GM19324 (cell line): ENCODE results near the gene FBXO24.
"Not testable (repeated sequence)": the region's sequence is repeated elsewhere in the genome, so short reads cannot be mapped to it uniquely, and the experiment has no call there.

Source experiments
- ATAC-seq: cut with Tn5 transposase; IDR thresholded peaks from one replicate; pipeline ENCODE4 v1.9.1; 2021; ENCODE audit warnings: mild to moderate bottlenecking, moderate library complexity; ENCODE audit not compliant: unreplicated experiment, low FRiP score

FBXO24 gene

GRCh38 chr7:100555701-100556100 is 30.4 kb upstream of the FBXO24 start:
- ATAC-seq = no peak

DNA sequence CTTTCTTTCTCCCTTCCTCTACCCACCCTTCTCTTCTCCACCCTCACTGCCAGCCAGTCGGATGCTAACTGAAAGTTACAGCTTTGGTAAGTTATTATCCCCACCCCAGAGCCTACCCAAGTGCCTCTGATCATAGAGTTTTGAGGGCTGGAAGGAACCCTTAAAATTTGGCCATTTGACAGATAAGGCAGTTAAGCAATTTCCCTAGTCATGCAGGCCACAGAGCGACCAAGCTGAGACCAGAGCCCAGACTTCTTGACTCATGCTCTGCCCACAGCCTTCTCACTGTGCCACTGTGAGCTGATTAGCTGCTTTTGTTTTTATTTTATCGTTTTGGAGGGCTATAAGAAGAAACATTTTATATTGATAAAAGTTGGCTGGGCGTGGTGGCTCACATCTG is 29.6 kb upstream of the FBXO24 start:
- ATAC-seq = no peak

DNA sequence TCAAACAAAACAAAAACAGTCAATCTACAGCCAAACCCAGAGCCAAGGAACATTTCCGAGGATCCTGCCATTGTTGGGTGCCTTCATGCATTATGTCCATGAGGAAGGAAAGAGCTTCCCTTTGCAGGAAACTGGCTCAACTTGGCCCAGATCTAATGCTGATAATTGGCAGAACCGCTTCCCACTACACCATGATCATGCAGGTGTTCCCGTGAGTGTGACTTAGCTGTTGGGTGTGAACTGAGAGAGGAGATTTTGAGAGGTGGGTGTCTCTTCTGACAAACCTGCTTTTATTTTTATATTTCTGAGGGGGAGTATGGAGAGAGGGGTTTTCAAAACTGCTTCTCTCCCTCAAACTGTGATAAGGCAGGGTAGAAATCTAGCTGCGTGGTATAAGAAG is 27.0 kb upstream of the FBXO24 start:
- ATAC-seq = no peak

- no peak for ATAC-seq
Measured at GRCh38 chr7:100561491-100562194, 24.5 kb upstream of the FBXO24 start.

GRCh38 chr7:100562195-100563099 is 23.7 kb upstream of the FBXO24 start:
- no peak for ATAC-seq

DNA sequence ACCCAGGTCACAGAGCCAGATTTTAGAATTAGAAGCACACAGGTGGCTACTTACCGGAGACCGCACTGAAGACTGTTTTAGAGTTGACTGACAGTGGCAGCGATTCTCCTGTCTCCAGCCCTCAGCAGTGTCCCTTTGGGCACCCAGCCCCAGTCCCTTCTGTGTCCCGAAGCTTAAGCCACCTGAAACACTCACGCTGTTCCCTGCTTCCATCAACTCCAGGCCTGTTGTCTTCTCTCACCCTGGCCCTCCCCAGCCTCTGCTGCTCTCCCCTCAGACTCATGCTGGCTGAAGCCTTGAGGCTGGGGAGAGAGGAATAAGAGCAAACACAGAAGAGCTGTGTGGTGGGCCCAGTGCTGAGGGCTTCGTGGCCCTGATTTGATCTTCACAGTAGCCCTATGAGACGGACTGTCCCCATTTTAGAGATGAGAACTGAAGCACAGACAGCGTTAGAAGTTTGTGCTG is 23.0 kb upstream of the FBXO24 start:
- ATAC-seq = no peak

GRCh38 chr7:100563809-100564400 is 22.2 kb upstream of the FBXO24 start:
- ATAC-seq = no peak

DNA sequence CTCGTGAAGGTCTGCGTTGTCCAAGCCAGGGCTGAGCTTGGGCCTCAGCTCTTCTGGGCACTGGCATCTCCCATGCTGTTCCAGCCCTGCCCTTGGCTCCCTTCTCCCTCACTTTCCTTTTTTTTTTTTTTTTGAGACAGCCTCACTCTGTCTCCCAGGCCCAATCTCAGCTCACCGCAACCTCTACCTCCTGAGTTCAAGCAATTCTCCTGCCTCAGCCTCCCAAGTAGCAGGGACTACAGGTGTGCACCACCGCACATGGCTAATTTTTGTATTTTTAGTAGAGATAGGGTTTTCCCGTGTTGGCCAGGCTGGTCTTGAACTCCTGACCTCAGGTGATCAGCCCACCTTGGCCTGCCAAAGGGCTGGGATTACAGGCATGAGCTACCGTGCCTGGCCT is 21.7 kb upstream of the FBXO24 start:
- ATAC-seq = not testable (repeated sequence)

DNA sequence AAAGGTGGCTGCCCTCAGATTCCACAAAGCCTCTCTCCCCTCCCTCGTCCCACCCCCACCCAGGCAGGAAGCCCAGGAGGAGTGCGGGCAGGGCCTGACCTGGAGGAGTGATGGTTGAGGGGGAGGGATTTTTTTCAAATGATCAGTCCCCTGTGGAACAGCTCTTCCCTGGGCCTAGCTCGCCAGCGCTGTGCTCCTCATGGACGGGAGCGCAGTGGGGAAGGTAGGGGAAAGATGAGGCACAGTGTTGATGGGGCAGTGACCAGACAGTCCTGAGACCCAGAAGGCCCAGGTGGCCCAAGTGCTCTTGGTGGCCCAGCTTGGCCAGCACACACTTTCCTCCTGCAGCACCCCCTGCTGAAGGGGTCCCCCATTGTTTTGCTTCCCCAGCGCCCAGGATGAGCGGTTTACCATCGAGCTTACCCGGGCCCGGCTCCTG is 21.0 kb upstream of the FBXO24 start:
- ATAC-seq = no peak

GRCh38 chr7:100566018-100566531 is 20.1 kb upstream of the FBXO24 start:
- no peak for ATAC-seq

GRCh38 chr7:100567031-100567730 is 18.9 kb upstream of the FBXO24 start:
- ATAC-seq = no peak

DNA sequence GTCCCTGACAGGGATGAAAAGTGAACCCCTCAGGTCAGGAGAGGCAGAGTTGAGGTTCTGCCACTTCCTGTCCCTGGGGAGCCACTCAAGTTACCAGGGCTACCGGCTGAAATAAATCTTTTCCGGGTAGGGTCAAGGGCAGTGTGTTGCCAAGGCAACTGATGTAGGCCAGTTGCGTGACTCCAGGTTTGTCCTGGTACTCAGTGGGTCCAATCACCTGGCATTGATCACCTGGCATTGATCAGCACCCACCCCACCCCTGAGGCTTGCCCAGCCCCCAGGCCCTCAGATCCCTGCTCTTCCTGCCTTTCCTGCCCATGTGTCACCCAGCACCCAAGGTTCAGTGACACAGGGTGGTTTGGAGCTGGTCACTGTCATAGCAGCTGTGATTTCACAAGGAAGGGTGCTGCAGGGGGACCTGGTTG is 18.4 kb upstream of the FBXO24 start:
- ATAC-seq = no peak

GRCh38 chr7:100568176-100568895 is 17.8 kb upstream of the FBXO24 start:
- ATAC-seq = no peak

DNA sequence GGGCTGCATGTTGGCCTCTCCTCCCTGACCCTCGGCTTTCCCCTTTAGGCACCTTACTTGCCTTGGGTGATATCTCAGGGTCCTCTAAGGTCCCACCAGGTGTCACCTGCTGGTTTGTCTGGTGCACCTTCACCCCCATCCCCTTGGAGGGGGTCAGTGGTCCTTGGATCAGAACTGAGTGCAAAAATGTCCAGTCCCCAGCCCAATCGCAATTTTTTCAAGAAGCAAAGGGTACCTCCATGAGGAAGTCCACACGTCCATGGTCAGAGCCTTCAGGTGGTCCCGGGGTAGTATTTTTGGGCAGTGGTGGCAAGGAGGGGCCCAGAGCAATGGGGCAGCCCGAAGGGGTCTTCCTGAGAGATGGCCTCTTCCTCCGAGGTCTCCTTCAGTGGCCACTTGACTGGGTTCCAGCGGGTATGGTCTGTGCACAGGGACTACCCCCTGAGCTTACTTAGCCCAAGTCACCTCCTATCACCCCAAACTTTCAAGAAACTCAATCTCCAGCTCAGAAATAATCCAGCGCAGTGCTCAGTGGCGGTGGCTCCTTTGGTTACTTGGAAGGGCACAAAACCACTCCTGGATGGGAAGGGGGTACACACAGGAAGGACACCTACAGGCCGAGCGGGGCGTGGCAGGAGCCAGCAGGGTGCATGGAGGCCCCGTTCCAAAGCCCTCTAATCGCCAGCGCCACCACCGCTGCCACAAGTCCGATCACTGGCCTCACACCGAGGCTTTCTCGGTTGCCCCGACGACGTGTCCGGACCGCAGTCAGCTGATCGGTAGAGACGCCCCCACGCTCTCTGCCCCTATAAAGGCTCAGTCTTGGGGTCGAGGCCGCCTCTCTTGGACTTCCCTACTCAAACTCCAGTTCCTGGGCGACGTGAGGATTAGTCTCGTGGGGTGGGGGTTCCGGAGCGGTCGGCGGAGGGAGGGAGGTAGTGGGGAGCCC is 17.0 kb upstream of the FBXO24 start:
- ATAC-seq = peak; percentile 42

DNA sequence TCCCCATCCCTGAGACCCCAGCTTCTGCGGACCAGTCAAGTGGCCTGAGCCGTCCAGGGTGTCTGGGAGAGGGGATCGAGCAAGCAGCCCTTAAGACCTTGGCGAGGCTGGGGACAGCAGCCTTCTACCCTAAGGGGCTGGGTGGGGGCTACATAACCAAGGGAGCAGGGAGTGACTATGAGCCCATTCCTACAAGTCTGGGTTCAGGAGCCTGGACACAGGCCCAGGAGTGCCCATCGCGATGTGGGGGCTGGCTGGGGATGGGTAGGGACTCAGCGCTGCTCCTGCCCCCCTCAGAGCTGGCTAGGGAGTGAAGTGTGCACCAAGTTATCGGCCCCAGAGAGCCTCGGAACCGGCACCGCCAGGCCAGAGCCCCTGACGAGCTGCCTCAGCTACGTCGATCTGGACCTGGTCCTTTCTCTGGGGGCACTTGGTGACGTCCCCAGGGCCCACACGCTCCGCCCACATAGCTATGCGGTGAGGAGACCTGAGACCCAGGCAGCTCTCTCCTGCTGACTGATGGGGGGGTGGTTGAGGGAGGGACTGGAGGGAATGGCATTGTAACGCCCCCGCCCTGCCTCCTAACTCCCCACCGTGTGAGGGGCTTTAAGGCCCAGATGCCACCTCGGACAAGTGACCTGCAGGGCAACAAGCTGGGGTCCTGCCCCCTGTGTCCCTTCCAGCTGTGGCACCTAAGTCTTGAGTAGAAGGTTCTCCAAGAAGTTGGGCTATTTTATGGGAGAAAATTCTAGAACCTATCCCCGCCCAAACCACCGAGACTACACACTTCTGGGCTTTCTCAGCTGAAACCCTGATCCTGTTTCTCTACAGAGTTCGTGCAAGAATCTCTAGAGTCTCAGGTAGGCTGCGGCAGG is 14.9 kb upstream of the FBXO24 start:
- no peak for ATAC-seq

- ATAC-seq = no peak
Measured at GRCh38 chr7:100571829-100572116, 14.4 kb upstream of the FBXO24 start.

- ATAC-seq = no peak
Measured at GRCh38 chr7:100572281-100572948, 13.7 kb upstream of the FBXO24 start.
